ENCODE results near the gene FBLN5.

Gene FBLN5

GRCh38 chr14:91946622-91947474 is 646 bp downstream of the FBLN5 start:
- no peak for DNase-seq (ENCODE audit: low read depth in 2 of 2)

GRCh38 chr14:91945751-91946621 is 1.5 kb downstream of the FBLN5 start:
- no peak for DNase-seq (ENCODE audit: low read depth in 2 of 2)

GRCh38 chr14:91942946-91943345 is 4.5 kb downstream of the FBLN5 start:
- DNase-seq (ENCODE audit: low read depth in 2 of 2) = no peak

DNA sequence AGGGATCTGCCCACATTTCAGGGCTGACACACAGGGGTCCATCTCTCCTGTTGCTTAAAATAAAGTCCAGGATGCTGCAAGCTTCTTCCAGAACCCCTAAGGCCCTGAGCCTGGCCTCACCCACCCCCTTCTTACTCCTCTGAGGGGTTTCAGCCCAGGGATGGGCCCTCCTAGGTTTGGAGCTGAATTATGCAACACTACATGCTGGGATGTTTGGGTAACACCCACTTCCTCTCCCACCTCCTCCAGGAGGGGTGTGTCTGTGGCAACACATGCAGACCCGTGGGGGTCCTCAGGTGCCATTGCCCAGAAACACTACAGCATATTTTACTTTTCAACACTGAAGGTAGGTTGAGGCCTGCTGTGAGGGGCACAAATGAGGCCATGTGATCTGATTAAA is 5.4 kb downstream of the FBLN5 start:
- no peak for DNase-seq (ENCODE audit: low read depth in 2 of 2)

DNA sequence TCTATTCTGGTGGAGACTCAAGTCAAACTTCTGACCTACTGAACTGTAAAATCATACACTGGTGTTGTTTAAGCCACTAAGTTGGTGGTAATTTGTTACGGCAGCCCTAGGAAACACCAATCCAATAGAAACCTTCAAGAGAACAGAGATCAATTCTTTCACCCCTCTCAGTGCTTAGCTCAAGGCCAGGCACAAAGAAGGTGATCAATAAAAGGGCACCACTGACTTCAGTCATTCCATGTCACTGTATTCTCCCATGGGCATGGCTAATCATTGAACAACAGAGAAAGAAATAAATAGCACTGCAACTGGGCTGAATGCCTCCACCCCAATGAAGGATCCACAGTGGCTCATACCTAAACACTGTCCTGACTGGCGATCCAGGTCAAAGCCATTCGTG is 7.3 kb downstream of the FBLN5 start:
- DNase-seq (ENCODE audit: low read depth in 2 of 2) = no peak

DNA sequence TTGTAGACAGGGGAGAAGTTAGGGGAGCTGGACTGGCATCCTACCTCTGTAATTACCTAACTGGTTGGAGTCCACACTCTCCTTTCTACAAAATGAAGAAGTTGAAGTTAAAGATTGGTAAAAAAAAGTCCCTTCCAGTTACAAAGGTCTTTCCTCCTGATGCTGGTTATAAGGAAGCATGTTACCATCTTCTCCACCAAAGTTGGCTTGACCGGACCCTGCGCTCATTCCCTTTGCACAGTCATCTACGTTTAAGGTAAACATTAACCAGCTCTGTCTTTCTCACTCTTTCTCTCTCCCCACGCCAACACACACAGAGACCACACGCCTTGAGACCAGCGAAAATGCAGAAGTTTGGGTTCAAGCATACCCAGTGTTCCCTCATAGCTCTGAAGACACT is 11.9 kb downstream of the FBLN5 start:
- no peak for DNase-seq (ENCODE audit: low read depth in 2 of 2)

GRCh38 chr14:91934554-91935285 is 12.8 kb downstream of the FBLN5 start:
- DNase-seq (ENCODE audit: low read depth in 2 of 2) = no peak

- no peak for DNase-seq (ENCODE audit: low read depth in 2 of 2)
Observed at GRCh38 chr14:91931478-91932088, 15.9 kb downstream of the FBLN5 start.

DNA sequence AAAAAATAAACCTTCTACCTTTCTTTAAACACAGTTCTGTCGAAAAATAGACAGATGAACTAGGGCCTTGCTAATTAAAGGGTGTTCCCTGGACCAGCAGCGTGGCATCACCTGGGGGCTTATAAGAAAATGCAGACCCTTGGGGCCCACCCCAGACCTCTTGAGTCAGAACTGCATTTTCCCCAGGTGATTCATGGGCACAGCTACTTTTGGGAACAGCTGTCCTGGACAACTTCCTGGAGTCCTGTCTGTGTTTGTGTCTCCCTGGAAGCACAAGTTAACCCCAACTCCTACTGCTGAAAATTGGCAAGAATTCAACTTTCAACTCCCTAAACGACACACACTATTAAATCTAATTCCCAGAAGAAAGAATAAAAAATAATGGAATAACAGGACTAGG is 17.8 kb downstream of the FBLN5 start:
- no peak for DNase-seq (ENCODE audit: low read depth in 2 of 2)

GRCh38 chr14:91927800-91928199 is 19.7 kb downstream of the FBLN5 start:
- DNase-seq (ENCODE audit: low read depth in 2 of 2) = no peak

DNA sequence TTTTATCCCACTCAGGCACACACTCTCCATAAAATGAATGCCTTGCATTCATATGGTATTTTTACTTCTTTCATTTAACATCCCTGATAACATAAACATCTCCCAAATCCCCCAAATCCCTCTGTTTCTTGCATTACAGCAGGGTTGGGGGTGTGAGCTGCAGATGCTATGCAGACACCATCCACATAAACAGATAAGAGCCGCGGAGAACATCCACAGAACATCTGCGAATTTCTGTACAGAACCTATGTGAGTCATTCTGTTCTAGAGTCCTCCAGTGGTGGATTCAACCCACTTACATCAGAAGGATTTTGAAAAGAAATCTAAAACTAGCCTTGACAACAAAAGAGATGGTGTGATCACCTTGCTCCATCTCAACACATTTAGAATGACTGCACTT is 20.3 kb downstream of the FBLN5 start:
- DNase-seq (ENCODE audit: low read depth in 2 of 2) = no peak

- no peak for DNase-seq (ENCODE audit: low read depth in 2 of 2)
Observed at GRCh38 chr14:91926131-91926890, 21.2 kb downstream of the FBLN5 start.

DNA sequence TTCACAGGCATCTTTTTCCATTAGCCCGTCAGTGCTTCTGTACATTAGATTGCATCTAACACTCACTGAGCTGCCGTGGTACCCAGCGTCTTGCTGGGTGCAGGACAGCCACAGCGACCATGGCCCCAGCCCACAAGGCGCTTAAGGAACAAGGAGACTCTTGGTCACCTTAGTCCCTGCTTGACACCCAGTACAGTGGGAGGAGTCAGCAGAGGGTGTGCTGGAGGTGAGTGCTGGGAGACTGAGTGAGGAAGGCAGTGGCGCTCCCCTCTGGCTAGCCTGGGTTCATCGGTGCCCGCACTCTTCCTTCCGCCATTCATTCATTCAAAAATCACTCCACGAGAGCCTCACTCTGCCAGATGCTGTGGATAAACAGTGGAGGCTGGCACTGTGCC is 21.8 kb downstream of the FBLN5 start:
- no peak for DNase-seq (ENCODE audit: low read depth in 2 of 2)

- DNase-seq (ENCODE audit: low read depth in 2 of 2) = no peak
Observed at GRCh38 chr14:91925001-91925726, 22.3 kb downstream of the FBLN5 start.

- no peak for DNase-seq (ENCODE audit: low read depth in 2 of 2)
Observed at GRCh38 chr14:91920526-91920925, 27.0 kb downstream of the FBLN5 start.

GRCh38 chr14:91919814-91920213 is 27.7 kb downstream of the FBLN5 start:
- no peak for DNase-seq (ENCODE audit: low read depth in 2 of 2)

GRCh38 chr14:91918186-91918883 is 29.2 kb downstream of the FBLN5 start:
- no peak for DNase-seq (ENCODE audit: low read depth in 2 of 2)

DNA sequence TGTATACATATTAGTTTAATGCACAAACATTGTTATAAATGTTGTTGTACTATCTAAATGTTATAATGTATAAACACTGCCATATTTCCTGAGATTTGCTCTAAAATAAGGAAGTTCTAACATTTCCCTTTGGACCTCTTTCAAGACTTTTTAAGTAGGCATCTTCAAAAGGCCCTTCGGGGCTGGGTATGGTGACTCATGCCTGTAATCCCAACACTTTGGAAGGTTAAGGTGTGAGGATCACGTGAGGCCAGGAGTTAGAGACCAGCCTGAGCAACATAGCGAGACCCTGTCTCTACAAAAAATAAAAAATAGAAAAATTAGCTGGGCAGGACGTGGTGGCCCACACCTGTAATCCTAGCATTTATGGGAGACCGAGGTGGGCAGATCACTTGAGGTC is 35.5 kb downstream of the FBLN5 start:
- no peak for DNase-seq (ENCODE audit: low read depth in 2 of 2)

GRCh38 chr14:91911474-91912032 is 35.9 kb downstream of the FBLN5 start:
- DNase-seq (ENCODE audit: low read depth in 2 of 2) = peak in 1 of 2 donors; percentile 6
